Neural cell (in vitro differentiated cells): ENCODE measurements around the gene PGLYRP4.

Experiments used
- CTCF ChIP-seq: fragments of 450-650 bp; IDR thresholded peaks from 2 replicates; pipeline ENCODE4 v1.5.1; 2014; ENCODE audit warnings: antibody characterized with exemption, mild to moderate bottlenecking, moderate library complexity; ENCODE audit not compliant: poor library complexity, severe bottlenecking
- EP300 ChIP-seq: fragments of 450-650 bp; conservative IDR thresholded peaks from 2 replicates; pipeline ENCODE4 v1.6.1; 2014; ENCODE audit warnings: antibody characterized with exemption, mild to moderate bottlenecking, moderate library complexity; ENCODE audit not compliant: poor library complexity, severe bottlenecking
- EZH2 ChIP-seq: fragments of 200-600, 300-800 bp; shearing (Covaris generic), sonication (generic); IDR thresholded peaks from 2 replicates; pipeline ENCODE4 v1.6.1; 2014; ENCODE audit warnings: antibody characterized with exemption, low read length, borderline replicate concordance, mild to moderate bottlenecking; ENCODE audit not compliant: insufficient read depth, poor library complexity, severe bottlenecking

- no peak for TF ChIP-seq CTCF
- no peak for TF ChIP-seq EP300
- TF ChIP-seq EZH2, result no peak
Measured at GRCh38 chr1:153340356-153340755, 8.3 kb downstream of the PGLYRP4 start.
